ENCODE data around the gene YY1.

YY1 gene

DNA sequence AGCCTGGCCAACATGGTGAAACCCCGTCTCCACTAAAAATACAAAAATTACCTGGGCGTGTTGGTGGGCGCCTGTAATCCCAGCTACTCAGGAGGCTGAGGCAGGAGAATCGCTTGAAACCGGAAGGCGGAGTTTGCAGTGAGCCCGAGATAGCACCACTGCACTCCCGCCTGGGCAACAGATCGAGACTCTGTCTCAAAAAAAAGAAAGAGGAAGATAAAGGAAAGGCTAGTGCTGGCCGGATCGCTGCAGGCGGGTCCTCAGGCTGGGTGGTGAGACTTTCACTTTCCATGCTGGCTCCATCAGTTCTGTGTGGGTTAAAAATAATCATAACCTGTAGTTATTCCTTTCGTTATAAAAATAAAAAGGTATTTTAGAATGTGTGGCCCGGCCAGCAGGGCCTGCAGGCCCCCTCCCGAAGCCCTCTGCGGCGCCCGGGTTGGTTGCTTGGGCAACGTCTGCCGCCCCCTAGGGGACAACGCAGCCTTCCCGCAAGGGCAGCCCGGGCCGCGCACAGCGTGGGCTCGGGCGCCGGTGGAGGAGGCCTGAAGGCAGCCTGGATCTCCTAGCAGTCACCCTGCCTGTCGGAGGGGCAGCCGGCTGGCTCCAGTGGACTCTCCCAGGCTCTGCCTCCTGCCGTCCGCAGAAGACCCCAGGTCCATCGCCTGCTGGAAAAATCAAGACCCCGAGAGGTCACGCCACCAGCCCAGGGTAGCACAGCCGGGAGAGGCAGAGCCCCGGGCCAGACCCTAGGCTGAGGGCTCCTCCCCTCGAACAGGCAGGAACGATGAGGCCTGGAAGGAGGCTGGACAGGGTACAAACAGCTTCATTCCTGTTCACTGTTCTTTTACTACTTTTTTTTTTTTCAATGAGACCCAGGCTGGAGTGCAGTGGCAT, 79.2 kb downstream of the YY1 start:
- DNase-seq = peak; percentile 54 to 60

GRCh38 chr14:100320157-100320856, 81.4 kb downstream of the YY1 start:
- no peak for DNase-seq

- DNase-seq = no peak
Measured at GRCh38 chr14:100321473-100322137, 82.7 kb downstream of the YY1 start.

DNA sequence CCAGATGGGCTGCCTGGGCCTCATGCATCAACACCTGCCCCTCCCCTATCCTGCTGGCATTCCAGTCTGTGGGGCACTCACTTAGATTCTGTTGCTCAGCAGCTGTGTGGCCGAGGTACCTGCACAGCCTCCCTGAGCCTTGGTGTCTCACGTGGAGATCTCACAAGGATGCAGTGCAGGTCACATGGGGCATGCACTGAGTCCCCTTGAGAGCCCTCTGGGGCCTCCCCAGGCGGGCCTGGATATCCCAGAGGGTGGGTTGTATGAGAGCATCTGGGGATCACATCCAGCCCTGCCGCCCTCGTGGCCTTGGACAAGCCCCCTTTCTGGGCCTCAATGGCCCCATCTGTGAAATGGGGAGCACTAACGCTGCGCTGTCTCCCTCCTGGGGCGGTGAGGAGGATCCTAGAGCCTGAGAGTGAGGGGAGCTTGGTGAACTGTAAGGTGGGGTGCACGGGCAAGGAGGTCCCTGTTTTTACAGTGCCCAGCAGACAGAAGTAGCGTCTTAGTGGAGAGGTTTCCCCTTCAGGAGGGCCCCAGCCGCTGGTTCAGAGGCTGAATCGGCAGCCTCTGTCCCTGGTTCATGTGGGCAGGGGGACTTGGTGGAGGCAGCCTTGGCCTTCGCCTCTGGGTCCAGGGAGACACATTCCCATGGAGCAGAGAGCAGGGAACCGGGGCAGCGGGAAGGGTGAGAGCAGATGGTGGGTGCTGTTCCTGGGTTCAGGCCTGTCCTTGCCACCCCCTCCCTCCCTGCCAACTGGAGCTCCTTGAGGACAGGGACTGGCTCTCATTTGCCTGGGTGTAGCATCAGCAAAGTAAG, 83.4 kb downstream of the YY1 start:
- DNase-seq = no peak

GRCh38 chr14:100323121-100323941, 84.4 kb downstream of the YY1 start, which contains the start of gene SLC25A47:
SLC25A47 (plus strand) TSS chr14:100323339; CDS start chr14:100323415, 76 bp downstream.
- DNase-seq = no peak

GRCh38 chr14:100323942-100324307, 85.0 kb downstream of the YY1 start:
- no peak for DNase-seq

GRCh38 chr14:100325231-100325632, 86.3 kb downstream of the YY1 start:
- no peak for DNase-seq

- DNase-seq = no peak
Measured at GRCh38 chr14:100325958-100326357, 87.0 kb downstream of the YY1 start.

GRCh38 chr14:100327128-100327527, 88.2 kb downstream of the YY1 start:
- no peak for DNase-seq

GRCh38 chr14:100328495-100329163, 89.7 kb downstream of the YY1 start:
- no peak for DNase-seq

DNA sequence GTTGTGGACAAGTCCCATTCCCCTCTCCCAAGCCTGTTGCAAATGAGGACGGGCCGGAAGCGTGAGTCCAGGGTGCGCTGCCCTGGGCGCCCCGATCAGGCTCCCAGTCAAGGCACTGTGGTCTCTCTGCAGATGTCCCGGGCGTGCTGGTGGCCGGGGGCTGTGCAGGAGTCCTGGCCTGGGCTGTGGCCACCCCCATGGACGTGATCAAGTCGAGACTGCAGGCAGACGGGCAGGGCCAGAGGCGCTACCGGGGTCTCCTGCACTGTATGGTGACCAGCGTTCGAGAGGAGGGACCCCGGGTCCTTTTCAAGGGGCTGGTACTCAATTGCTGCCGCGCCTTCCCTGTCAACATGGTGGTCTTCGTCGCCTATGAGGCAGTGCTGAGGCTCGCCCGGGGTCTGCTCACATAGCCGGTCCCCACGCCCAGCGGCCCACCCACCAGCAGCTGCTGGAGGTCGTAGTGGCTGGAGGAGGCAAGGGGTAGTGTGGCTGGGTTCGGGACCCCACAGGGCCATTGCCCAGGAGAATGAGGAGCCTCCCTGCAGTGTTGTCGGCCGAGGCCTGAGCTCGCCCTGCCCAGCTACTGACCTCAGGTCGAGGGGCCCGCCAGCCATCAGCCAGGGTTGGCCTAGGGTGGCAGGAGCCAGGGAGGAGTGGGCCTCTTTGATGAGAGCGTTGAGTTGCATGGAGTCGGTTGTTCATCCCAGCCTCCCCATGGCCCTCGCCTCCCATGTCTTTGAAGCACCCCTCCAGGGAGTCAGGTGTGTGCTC, 90.5 kb downstream of the YY1 start:
- DNase-seq = no peak

- no peak for DNase-seq
Measured at GRCh38 chr14:100330007-100330344, 91.0 kb downstream of the YY1 start.

GRCh38 chr14:100330388-100330931, 91.5 kb downstream of the YY1 start:
- no peak for DNase-seq

GRCh38 chr14:100332071-100332639, 93.2 kb downstream of the YY1 start:
- DNase-seq = no peak
